Tibial nerve (tissue), 4 donors: ENCODE measurements around the gene HCN2.

ENCODE experiments used
- CTCF ChIP-seq, 5 experiments: fragments of 200-600 bp in 3 of 5; fragments of 450-650 bp in 2 of 5; sonication (generic) in 3 of 5; IDR thresholded peaks; one replicate each; pipeline ENCODE4 v1.5.1; 2016 to 2019; ENCODE audit warnings: antibody characterized with exemption in 5 of 5, mild to moderate bottlenecking in 3 of 5, moderate library complexity in 2 of 5
- EP300 ChIP-seq, 2 donors: sonication (generic); formaldehyde crosslinking; IDR thresholded peaks; one replicate each; pipeline ENCODE4 v1.6.1; 2017; ENCODE audit warnings: antibody characterized with exemption in 2 of 2, mild to moderate bottlenecking in 1 of 2
- POLR2A ChIP-seq, 2 donors: fragments of 450-650 bp; IDR thresholded peaks; one replicate each; pipeline ENCODE4 v1.6.1; 2017; ENCODE audit warnings: antibody characterized with exemption in 2 of 2, mild to moderate bottlenecking in 2 of 2, moderate library complexity in 2 of 2

GRCh38 chr19:543910-544608 lies 45.6 kb upstream of the HCN2 start, which contains the start of gene GZMM:
- TF ChIP-seq POLR2A (IDR thresholded peaks at IDR 0.05): no peak
- no peak for TF ChIP-seq CTCF (IDR thresholded peaks at IDR 0.05)
- TF ChIP-seq EP300 (IDR thresholded peaks at IDR 0.05): no peak
